ENCODE measurements around the gene LRRN4CL.
A peak's percentile ranks its signal among the peaks of the same experiment; 100 is the strongest.
"Not testable (repeated sequence)": the region's sequence is repeated elsewhere in the genome, so short reads cannot be mapped to it uniquely, and the experiment has no call there.

Gene LRRN4CL

DNA sequence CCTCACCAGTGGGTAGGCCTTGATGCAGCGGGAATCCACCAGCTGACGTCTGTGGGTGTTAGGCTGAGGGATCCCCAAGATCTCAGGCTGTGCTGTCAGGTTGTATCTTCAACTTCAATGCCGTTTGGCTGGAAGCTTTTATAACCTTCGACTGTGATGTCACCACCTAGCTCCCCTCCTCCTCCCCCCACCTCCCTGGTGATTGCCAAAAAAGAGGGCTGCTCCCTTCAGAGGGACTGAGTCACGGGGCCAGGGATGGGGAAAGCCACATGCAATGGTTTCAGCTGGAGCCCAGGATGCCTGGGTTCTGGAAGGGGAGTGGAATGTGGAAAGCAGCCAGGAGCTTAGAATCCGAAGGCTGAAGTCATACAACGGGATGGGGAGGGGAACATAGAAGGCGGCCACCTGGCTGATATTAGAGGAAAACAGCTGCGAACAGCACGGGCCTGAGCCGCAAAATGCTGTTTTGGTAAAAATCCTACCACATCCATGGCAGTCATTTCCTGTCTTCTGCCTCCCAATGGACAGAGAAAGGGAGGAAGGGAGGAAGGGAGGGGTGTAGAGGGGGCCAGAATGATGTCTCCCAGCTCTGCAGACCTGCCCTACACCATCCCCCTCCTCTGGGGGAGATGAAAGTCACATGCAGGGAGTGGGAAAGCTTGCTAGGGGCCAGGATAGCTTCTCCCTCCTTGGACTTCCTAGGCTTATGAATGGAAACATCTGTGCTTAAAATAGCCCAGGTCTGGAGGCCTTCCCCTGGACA lies at the start of gene LRRN4CL:
LRRN4CL (minus strand) TSS at position 110 of the 763 bp plus-strand sequence. CDS start 1,022 bp downstream, outside the sequence.
- DNase-seq = no peak

DNA sequence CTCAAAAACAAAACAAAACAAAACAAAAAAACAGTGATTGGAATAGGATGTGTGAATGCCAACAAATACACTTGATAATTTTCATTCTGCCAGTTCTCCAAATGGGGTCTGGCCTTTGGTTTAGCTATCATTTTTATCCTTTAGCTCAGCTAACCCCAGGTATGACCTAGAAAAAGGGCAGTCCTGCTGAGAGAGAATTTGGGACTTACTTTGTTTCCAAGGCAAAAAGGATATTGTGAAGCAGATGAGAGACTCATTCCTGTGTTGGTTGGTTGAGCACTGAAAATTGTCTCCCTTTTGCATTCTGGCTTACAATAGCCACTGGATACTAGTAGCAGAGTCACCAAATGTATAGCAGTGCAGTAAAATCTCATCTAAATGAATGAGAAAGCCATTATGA lies 47.9 kb upstream of the LRRN4CL start:
- no peak for DNase-seq

GRCh38 chr11:62732830-62733229 lies 43.5 kb upstream of the LRRN4CL start:
- DNase-seq = no peak

DNA sequence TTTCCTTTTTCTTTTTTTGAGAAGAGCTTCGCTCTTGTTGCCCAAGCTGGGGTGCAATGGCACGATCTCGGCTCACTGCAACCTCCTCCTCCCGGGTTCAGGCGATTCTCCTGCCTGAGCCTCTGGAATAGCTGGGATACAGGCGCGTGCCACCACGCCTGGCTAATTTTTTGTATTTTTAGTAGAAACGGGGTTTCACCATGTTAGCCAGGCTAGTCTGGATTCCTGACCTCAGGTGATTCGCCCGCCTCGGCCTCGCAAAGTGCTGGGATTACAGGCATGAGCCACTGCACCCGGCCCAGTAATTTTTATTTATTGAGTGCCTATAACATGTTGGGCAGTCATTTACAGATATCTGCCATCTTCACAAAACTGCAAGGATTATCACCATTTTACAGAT lies 40.7 kb upstream of the LRRN4CL start:
- not testable (repeated sequence) for DNase-seq

- no peak for DNase-seq
These were observed 39.0 kb upstream of the LRRN4CL start, which contains the start of gene TTC9C for GRCh38 chr11:62728171-62728988. Gene TTC9C (plus strand): TSS chr11:62728486. CDS start chr11:62728849, 363 bp downstream.

GRCh38 chr11:62727872-62728170 lies 38.5 kb upstream of the LRRN4CL start:
- no peak for DNase-seq

GRCh38 chr11:62727165-62727871 lies 38.0 kb upstream of the LRRN4CL start, which contains the start of gene HNRNPUL2:
Gene HNRNPUL2 (minus strand): TSS chr11:62727457. CDS start chr11:62727156, 301 bp downstream.
- peak; percentile 96 for DNase-seq

- DNase-seq = no peak
These were observed 37.5 kb upstream of the LRRN4CL start for GRCh38 chr11:62726915-62727164.

DNA sequence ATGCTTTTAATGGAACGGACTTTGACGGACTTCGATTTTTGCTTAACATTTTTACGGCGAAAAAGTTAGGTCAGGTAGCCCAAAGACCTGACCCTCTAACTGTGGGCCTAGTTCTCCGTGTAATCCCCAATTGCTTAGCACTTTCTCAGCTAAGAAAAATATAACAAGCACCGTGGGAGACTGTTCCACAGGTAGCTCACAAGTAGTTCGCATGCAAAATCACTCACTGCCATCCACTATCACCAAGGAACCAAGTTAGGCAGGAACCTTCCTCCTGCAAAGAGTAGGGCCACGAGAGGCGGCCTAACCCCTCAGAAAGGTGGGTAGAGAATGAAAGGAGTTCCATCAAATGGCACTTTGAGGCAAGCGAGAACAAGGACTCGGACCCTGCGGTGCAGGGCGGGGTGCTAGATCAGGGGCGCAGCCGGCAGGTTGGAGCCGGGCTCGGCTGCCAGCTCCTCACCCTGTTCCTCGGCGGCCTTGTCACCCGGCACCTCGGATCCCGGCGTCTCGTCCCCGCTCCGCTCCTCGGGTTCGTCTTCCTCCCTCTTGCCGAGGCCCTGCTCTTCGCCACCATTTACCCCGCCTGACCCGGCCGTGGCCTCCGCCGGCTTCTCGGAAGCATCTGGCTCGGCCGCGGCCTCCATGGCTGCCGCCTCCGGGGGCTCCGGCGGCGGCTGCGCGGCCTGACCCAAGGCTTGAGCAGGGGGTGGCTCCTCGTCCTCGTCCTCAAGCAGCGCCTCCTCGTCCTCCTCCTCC lies 37.0 kb upstream of the LRRN4CL start:
- no peak for DNase-seq

GRCh38 chr11:62725646-62726045 lies 36.3 kb upstream of the LRRN4CL start:
- no peak for DNase-seq

DNA sequence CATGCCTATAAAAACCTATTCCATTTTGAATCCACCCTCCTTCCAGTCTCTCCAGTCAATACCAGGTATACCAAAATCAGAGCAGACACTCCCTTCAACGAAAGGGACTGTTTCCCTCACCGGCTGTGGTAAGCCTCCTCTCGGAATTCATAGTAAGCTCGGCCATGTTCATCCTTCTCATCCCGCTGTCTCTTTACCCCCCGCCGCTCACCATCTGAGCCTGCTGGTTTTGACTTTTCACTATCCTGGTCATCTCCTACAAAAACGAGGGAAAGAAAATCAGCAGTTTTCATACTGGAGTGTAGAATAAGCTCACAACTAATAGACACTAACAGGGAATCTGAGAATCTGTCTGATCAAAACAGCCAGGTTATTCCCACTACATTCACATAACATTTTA lies 34.8 kb upstream of the LRRN4CL start:
- DNase-seq = no peak

- no peak for DNase-seq
These were observed 32.7 kb upstream of the LRRN4CL start for GRCh38 chr11:62721994-62722393.

DNA sequence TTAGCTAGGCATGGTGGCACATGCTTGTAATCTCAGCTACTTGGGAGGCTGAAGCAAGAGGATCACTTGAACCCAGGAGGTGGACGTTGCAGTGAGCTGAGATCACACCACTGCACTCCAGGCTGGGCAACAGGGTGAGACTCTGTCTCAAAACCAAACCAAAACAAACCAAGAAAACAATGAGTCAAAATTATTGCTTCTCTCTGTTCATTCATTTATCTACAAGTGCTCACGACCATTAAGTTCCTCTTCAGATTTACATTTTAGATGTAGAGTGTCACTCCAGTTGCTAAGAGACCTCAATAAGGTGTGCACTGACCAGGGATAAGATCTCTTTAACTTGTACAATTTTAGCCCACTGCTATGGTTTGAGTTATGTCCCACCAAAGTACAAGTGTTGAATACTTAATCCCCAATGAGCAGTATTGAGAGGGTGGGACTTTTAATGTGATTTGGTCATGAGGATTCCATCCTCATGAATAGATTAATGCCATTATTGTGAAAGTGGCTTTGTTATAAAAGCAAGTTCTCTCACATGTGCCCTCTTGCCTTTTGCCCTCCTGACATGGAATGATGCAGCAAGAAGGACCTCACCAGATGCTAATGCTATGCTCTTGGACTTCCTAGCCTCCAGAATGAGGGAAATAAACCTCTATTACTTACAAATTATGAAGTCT lies 30.1 kb upstream of the LRRN4CL start:
- no peak for DNase-seq

DNA sequence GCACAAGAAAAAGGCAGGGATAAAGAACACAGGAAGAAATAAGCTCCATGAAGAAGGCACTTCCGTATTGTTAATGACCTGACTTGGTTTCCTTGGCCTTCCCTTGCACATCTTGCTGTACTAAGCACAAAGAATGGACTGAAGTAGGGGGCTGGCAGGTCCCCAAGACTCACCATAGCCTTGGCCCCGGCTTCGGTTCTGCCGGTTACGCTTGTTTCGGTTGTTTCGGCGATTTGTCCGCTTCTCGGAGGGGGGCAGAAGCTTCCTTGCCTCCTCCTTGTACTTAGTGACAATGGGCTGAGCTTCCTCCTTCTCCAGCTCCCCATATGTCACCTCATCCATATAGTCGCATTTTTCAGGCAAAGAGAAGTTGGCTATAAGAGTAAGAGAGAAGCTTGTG lies 27.5 kb upstream of the LRRN4CL start:
- no peak for DNase-seq

DNA sequence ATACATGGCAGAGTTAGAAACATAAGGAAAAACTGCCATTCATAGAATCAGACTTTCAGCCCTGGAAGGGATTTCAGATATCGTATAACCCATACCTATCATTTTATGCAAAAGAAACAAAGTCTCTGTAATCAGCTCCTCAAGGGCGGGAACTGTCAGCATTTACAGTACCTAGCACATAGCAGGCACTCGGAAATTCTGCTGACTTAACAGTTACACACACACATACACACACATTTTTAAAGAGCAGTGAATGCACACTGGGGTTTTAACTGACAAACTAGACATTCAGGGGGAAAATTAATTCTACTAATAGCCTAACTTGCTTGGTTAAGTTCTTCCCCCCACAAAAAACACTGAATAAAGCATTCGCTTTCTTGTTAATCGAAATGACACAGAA lies 26.9 kb upstream of the LRRN4CL start:
- no peak for DNase-seq

- DNase-seq = no peak
These were observed 26.1 kb upstream of the LRRN4CL start for GRCh38 chr11:62715150-62716130.

- no peak for DNase-seq
These were observed 24.0 kb upstream of the LRRN4CL start for GRCh38 chr11:62713343-62713742.

GRCh38 chr11:62712861-62713260 lies 23.5 kb upstream of the LRRN4CL start:
- no peak for DNase-seq

GRCh38 chr11:62712276-62712812 lies 23.0 kb upstream of the LRRN4CL start:
- DNase-seq = no peak

- DNase-seq = no peak
These were observed 20.6 kb upstream of the LRRN4CL start for GRCh38 chr11:62710001-62710345.

Measured in cortex of kidney (tissue), 1 donor.